Mesenchymal stem cell (in vitro differentiated cells and primary cell): ENCODE measurements around the gene SLC2A1.
"Not testable (repeated sequence)": the region's sequence is repeated elsewhere in the genome, so short reads cannot be mapped to it uniquely, and the experiment has no call there.

Source experiments
- DNase-seq: peaks from one replicate; pipeline ENCODE4 v3.0.0-alpha.2; 2013
- H2AFZ ChIP-seq: one replicate; pipeline ENCODE4 v1.6.1; 2013; ENCODE audit warnings: low read depth, mild to moderate bottlenecking, control low read depth, inconsistent platforms, low read length, moderate library complexity
- H2AK5ac ChIP-seq: 2 replicates; pipeline ENCODE4 v1.6.1; 2013; ENCODE audit warnings: low read length, moderate library complexity, mild to moderate bottlenecking, inconsistent platforms; ENCODE audit not compliant: severe bottlenecking
- H2BK120ac ChIP-seq: one replicate; pipeline ENCODE4 v1.6.1; 2013; ENCODE audit warnings: low read depth, mild to moderate bottlenecking, inconsistent platforms, low read length, moderate library complexity
- H2BK12ac ChIP-seq, 2 experiments: one replicate each; pipeline ENCODE4 v1.6.1; 2013; ENCODE audit warnings: inconsistent platforms in 2 of 2, low read length in 2 of 2, mild to moderate bottlenecking in 2 of 2, moderate library complexity in 2 of 2, control low read depth in 1 of 2
- H2BK15ac ChIP-seq: one replicate; pipeline ENCODE4 v1.6.1; 2013; ENCODE audit warnings: mild to moderate bottlenecking, low read depth, inconsistent platforms; ENCODE audit not compliant: poor library complexity, severe bottlenecking
- H2BK5ac ChIP-seq: 2 replicates; pipeline ENCODE4 v1.6.1; 2013; ENCODE audit warnings: low read depth, mild to moderate bottlenecking, low read length, control low read depth, inconsistent platforms; ENCODE audit not compliant: poor library complexity, severe bottlenecking
- H3K14ac ChIP-seq, 2 experiments: one replicate each; pipeline ENCODE4 v1.6.1; 2013; ENCODE audit warnings: inconsistent platforms in 2 of 2, low read length in 2 of 2, control low read depth in 1 of 2, mild to moderate bottlenecking in 1 of 2, moderate library complexity in 1 of 2
- H3K18ac ChIP-seq, 2 experiments: one replicate each; pipeline ENCODE4 v1.6.1; 2013; ENCODE audit warnings: inconsistent platforms in 2 of 2, low read length in 2 of 2, control low read depth in 1 of 2, low read depth in 1 of 2, mild to moderate bottlenecking in 1 of 2
- H3K23ac ChIP-seq, 2 experiments: one replicate each; pipeline ENCODE4 v1.6.1; 2013; ENCODE audit warnings: inconsistent platforms in 2 of 2, low read length in 2 of 2, mild to moderate bottlenecking in 2 of 2, moderate library complexity in 2 of 2, control low read depth in 1 of 2
- H3K27ac ChIP-seq: 2 replicates; pipeline ENCODE4 v1.5.1; 2013; ENCODE audit warnings: mild to moderate bottlenecking, moderate library complexity, low read length, control low read depth, inconsistent platforms; ENCODE audit not compliant: poor library complexity, severe bottlenecking
- H3K27me3 ChIP-seq, 2 experiments: 2 replicates each; pipeline versions ENCODE4 v1.6.1 to v1.7.0; 2013; ENCODE audit warnings: low read length in 2 of 2, mild to moderate bottlenecking in 2 of 2, moderate library complexity in 2 of 2, control low read depth in 1 of 2, inconsistent platforms in 1 of 2; ENCODE audit not compliant: control insufficient read depth in 1 of 2, insufficient read depth in 1 of 2
- H3K36me3 ChIP-seq, 2 experiments: 2 replicates each; pipeline versions ENCODE4 v1.6.1 to v1.7.0; 2013; ENCODE audit warnings: low read length in 2 of 2, control low read depth in 1 of 2, inconsistent platforms in 1 of 2, low read depth in 1 of 2, mild to moderate bottlenecking in 1 of 2; ENCODE audit not compliant: insufficient read depth in 2 of 2, control insufficient read depth in 1 of 2
- H3K4ac ChIP-seq, 2 experiments: one replicate each; pipeline ENCODE4 v1.6.1; 2013; ENCODE audit warnings: inconsistent platforms in 2 of 2, low read length in 2 of 2, mild to moderate bottlenecking in 2 of 2, moderate library complexity in 2 of 2, control low read depth in 1 of 2, low read depth in 1 of 2
- H3K4me1 ChIP-seq: 2 replicates; pipeline ENCODE4 v1.6.1; 2013; ENCODE audit warnings: low read depth, low read length, control low read depth; ENCODE audit not compliant: control insufficient read depth, insufficient read depth
- H3K4me2 ChIP-seq: 2 replicates; pipeline ENCODE4 v1.6.1; 2013; ENCODE audit warnings: low read length, mild to moderate bottlenecking, inconsistent platforms; ENCODE audit not compliant: poor library complexity, severe bottlenecking
- H3K4me3 ChIP-seq, 2 experiments: 2 replicates each; pipeline versions ENCODE4 v1.5.1 to v1.7.0; 2013; ENCODE audit warnings: low read length in 2 of 2, mild to moderate bottlenecking in 2 of 2, control low read depth in 1 of 2, low read depth in 1 of 2; ENCODE audit not compliant: insufficient read depth in 1 of 2
- H3K79me1 ChIP-seq: replicated peaks from 2 replicates; pipeline ENCODE4 v1.6.1; 2013; ENCODE audit warnings: mild to moderate bottlenecking, control low read depth, low read length, inconsistent platforms; ENCODE audit not compliant: poor library complexity, severe bottlenecking
- H3K9ac ChIP-seq: 2 replicates; pipeline ENCODE4 v1.7.0; 2013; ENCODE audit warnings: mild to moderate bottlenecking, low read length, moderate library complexity
- H3K9me3 ChIP-seq: 2 replicates; pipeline ENCODE4 v1.7.0; 2013; ENCODE audit warnings: mild to moderate bottlenecking, low read length; ENCODE audit not compliant: control insufficient read depth
- H4K8ac ChIP-seq: one replicate; pipeline ENCODE4 v1.6.1; 2013; ENCODE audit warnings: inconsistent platforms, mild to moderate bottlenecking, low read length, moderate library complexity
- H4K91ac ChIP-seq: one replicate; pipeline ENCODE4 v1.6.1; 2013; ENCODE audit warnings: mild to moderate bottlenecking, low read length, inconsistent platforms
- WGBS: methylation state at CpG from one replicate; pipeline ENCODE4 v1.1.7; 2013; ENCODE audit warnings: mixed read lengths; 5-methylcytosine and 5-hydroxymethylcytosine counted together

SLC2A1 gene

GRCh38 chr1:42908046-42908445, 50.6 kb downstream of the SLC2A1 start:
- no peak overlapping the region for H4K91ac ChIP-seq
- H2AK5ac ChIP-seq, result no peak overlapping the region
- no peak overlapping the region for H2BK120ac ChIP-seq
- 88% methylated on average over 1 of the region's 3 CpGs for WGBS
- H3K4me2 ChIP-seq, result no peak overlapping the region
- no peak overlapping the region for H3K4me3 ChIP-seq
- H3K18ac ChIP-seq, result no peak overlapping the region
- H4K8ac ChIP-seq, result no peak overlapping the region
- no peak overlapping the region for H2BK15ac ChIP-seq
- H3K27me3 ChIP-seq, result peaks cover 7 to 14% of the 10 kb centered on the region in 2 experiments
- H3K4me1 ChIP-seq, result no peaks in the 10 kb centered on the region
- no peaks in the 10 kb centered on the region for H3K36me3 ChIP-seq
- no peak overlapping the region for H2AFZ ChIP-seq
- no peaks in the 10 kb centered on the region for H3K9me3 ChIP-seq
- no peaks in the 10 kb centered on the region for H3K79me1 ChIP-seq
- H3K14ac ChIP-seq, result no peak overlapping the region
- no peak overlapping the region for H3K27ac ChIP-seq
- H3K23ac ChIP-seq, result no peak overlapping the region
- no peak overlapping the region for H3K9ac ChIP-seq
- no peak overlapping the region for H2BK12ac ChIP-seq
- no peak for DNase-seq
- no peak overlapping the region for H3K4ac ChIP-seq
- H2BK5ac ChIP-seq, result no peak overlapping the region

- Histone ChIP-seq H3K23ac (no peak overlapping the region), H3K27ac (no peak overlapping the region), H3K4me3 (no peak overlapping the region), H3K4me2 (no peak overlapping the region), H2BK12ac (no peak overlapping the region), H3K27me3 (peaks cover 11 to 21% of the 10 kb centered on the region in 2 experiments), H2BK5ac (no peak overlapping the region), H3K4ac (no peak overlapping the region), H3K4me1 (no peaks in the 10 kb centered on the region), H2BK120ac (no peak overlapping the region), H3K79me1 (no peaks in the 10 kb centered on the region), H3K9ac (no peak overlapping the region), H2BK15ac (no peak overlapping the region), H4K8ac (no peak overlapping the region), H3K36me3 (no peaks in the 10 kb centered on the region), H2AK5ac (no peak overlapping the region), H3K14ac (no peak overlapping the region), H3K9me3 (no peaks in the 10 kb centered on the region), H3K18ac (no peak overlapping the region), H2AFZ (no peak overlapping the region), H4K91ac (no peak overlapping the region)
- no CpG with 5 or more reads among the region's 1 CpG for WGBS
- DNase-seq, result no peak
These were observed 54.2 kb downstream of the SLC2A1 start for GRCh38 chr1:42904434-42904833.

GRCh38 chr1:42899960-42900359, 58.7 kb downstream of the SLC2A1 start:
- DNase-seq, H2AK5ac ChIP-seq, H3K79me1 ChIP-seq, H2BK5ac ChIP-seq, H4K8ac ChIP-seq, H3K14ac ChIP-seq, H2BK120ac ChIP-seq, H2BK15ac ChIP-seq, H3K18ac ChIP-seq, H3K4me2 ChIP-seq, H3K4me3 ChIP-seq, H4K91ac ChIP-seq, H3K9ac ChIP-seq, H3K4ac ChIP-seq, H3K23ac ChIP-seq, H2AFZ ChIP-seq, H3K27ac ChIP-seq, H2BK12ac ChIP-seq, H3K4me1 ChIP-seq, H3K36me3 ChIP-seq: not testable (repeated sequence)
- H3K27me3 ChIP-seq, result peaks cover 11 to 13% of the 10 kb centered on the region in 2 experiments
- 90% methylated on average over 4 of the region's 4 CpGs for WGBS
- peaks cover 12% of the 10 kb centered on the region for H3K9me3 ChIP-seq

- H3K4ac ChIP-seq, result no peak overlapping the region
- no peak overlapping the region for H2BK120ac ChIP-seq
- no peak overlapping the region for H3K14ac ChIP-seq
- no peak overlapping the region for H4K8ac ChIP-seq
- no peak overlapping the region for H4K91ac ChIP-seq
- H3K18ac ChIP-seq, result no peak overlapping the region
- no peak overlapping the region for H3K27ac ChIP-seq
- no peaks in the 10 kb centered on the region for H3K36me3 ChIP-seq
- WGBS, result 68% methylated on average over 5 of the region's 5 CpGs
- no peak overlapping the region for H2AK5ac ChIP-seq
- H3K23ac ChIP-seq, result no peak overlapping the region
- no peaks in the 10 kb centered on the region for H3K4me1 ChIP-seq
- H3K79me1 ChIP-seq, result no peaks in the 10 kb centered on the region
- H2BK12ac ChIP-seq, result no peak overlapping the region
- no peak overlapping the region for H2BK5ac ChIP-seq
- H3K9me3 ChIP-seq, result no peaks in the 10 kb centered on the region
- no peak overlapping the region for H3K4me2 ChIP-seq
- no peak overlapping the region for H2BK15ac ChIP-seq
- H3K4me3 ChIP-seq, result no peak overlapping the region
- no peak overlapping the region for H2AFZ ChIP-seq
- DNase-seq, result no peak
- no peak overlapping the region for H3K9ac ChIP-seq
- peaks cover 6 to 13% of the 10 kb centered on the region in 2 experiments for H3K27me3 ChIP-seq
These were observed 67.1 kb downstream of the SLC2A1 start for GRCh38 chr1:42891465-42892138.
